NCI-H345 (cell line): ENCODE data around the gene RINL.
"Not testable (repeated sequence)": the region's sequence is repeated elsewhere in the genome, so short reads cannot be mapped to it uniquely, and the experiment has no call there.

ENCODE experiments used
- DNase-seq: peaks from one replicate; lab custom pipeline; 2025; lab: John Stamatoyannopoulos, UW

Gene RINL

GRCh38 chr19:38904581-38905539, 26.8 kb upstream of the RINL start:
- DNase-seq: no peak

- no peak for DNase-seq
Observed at GRCh38 chr19:38901683-38902082, 23.6 kb upstream of the RINL start.

- no peak for DNase-seq
Observed at GRCh38 chr19:38900743-38901190, 22.7 kb upstream of the RINL start.

GRCh38 chr19:38900202-38900629, 22.1 kb upstream of the RINL start:
- DNase-seq: no peak

- peak; percentile 100 for DNase-seq
Observed at GRCh38 chr19:38899447-38900201, 21.5 kb upstream of the RINL start, which contains the start of the genes NFKBIB and SIRT2. NFKBIB (plus strand) TSS chr19:38899969; CDS start chr19:38900033, 64 bp downstream. SIRT2 (minus strand) TSS chr19:38899618; CDS start chr19:38899521, 97 bp downstream.

- no peak for DNase-seq
Observed at GRCh38 chr19:38898788-38899446, 20.8 kb upstream of the RINL start.

DNA sequence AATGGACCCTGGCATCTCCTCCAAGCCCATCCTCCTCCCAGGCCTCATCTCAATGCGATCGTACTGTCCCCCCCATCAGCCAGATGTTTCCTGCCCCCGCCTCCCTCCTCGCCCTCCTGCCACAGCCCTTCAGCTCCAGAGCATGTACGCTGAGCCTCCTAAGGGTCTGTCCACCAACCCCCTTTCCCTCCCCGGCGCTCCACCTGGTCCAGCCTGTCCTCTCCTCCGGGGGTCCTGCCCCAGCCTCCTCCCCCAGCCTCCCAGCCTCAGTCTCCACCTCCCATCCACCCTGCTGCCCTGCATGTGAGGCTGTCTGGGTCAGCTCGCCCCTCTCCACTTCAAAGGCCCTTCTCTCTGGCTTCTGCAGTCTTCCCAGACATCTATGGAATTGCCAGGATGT, 16.9 kb upstream of the RINL start:
- DNase-seq: no peak

- no peak for DNase-seq
Observed at GRCh38 chr19:38893341-38893771, 15.3 kb upstream of the RINL start.

DNA sequence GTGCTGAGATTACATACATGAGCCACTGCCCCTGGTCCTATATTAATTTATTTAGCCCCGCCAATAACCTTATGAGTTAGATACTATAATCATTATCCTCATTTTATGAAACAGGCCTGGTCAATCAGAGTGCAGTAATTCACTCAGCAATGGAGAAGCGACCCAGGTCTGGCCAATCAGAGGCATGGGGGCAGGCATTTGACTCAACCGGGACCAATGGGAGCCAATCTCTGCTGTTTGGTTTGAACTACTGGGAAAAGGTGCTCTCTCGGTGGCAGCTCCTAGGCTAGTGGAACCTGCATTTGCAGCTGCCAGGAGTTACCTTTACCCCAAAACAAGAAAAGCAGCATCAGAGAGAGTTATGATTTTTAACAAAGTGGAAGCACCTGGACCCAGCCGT, 14.8 kb upstream of the RINL start:
- DNase-seq: no peak

DNA sequence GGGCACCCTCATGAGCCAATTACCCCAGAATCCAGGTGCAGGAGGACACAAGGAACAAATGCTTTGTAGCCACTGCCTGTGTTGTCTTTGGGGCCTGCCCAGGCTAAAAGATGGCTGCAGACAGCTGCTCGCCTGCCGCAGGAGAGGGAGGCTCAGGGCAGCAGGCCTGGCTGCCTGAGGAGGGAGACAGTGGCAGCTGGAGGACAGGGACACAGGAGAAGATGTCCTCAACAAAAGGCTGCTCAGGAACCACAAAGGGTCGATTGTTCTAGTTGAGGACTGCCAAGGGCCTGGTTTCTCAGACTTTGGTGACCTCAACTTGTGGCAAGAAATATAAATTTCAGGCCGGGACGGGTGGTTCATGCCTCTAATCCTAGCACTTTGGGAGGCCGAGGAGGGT, 13.7 kb upstream of the RINL start:
- no peak for DNase-seq

- DNase-seq: no peak
Observed at GRCh38 chr19:38890686-38891085, 12.6 kb upstream of the RINL start.

DNA sequence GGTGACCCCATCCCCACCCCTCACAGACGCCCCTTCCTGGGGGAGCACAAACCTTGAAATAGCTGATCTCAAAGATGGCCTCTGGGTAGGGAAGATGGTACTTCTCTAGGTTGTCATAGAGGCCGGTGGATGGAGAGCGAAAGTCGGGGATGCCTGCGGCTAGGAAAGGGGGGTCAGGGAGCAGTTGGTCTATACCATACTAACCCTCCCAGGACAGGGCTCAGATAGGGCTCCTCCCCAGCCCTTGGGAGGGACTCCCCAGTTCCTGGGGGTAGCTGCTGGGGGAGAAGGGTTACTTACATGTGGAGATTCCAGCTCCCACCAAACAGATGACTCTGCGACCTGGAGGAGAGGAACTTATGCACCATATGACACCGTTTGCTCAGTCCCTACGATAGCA, 11.7 kb upstream of the RINL start:
- DNase-seq: no peak

DNA sequence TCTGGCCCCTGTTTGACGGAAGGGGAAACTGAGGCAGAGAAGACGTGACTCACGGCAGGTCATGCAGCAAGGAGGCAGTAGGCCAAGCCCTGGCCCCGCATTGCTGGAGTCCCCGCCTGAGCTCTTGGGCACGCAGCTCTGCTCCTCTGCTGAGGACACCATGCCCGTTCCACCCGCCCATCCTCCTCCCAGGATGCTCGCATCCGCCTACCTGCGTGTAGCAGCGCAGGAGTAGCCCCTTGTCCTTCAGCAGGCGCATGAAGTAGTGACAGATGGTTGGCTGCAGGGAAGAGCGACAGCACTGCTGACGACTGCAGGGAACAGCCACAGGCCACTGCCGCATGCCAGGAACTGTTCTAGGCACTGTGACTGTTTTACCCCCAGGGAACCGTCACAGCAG, 10.8 kb upstream of the RINL start:
- DNase-seq: no peak

GRCh38 chr19:38884691-38885090, 6.6 kb upstream of the RINL start:
- not testable (repeated sequence) for DNase-seq

- no peak for DNase-seq
Observed at GRCh38 chr19:38883286-38883685, 5.2 kb upstream of the RINL start.

- DNase-seq: no peak
Observed at GRCh38 chr19:38880882-38881609, 3.0 kb upstream of the RINL start.

GRCh38 chr19:38880076-38880881, 2.2 kb upstream of the RINL start:
- no peak for DNase-seq

GRCh38 chr19:38879400-38879751, 1.3 kb upstream of the RINL start:
- no peak for DNase-seq

- DNase-seq: no peak
Observed at GRCh38 chr19:38878575-38879399, 712 bp upstream of the RINL start.
